HEK293 (cell line): ENCODE measurements around the gene HYAL3.

Experiments
- KLF7 ChIP-seq: fragments of 450-650 bp; formaldehyde crosslinking; IDR thresholded peaks from 2 replicates; pipeline ENCODE4 v1.5.1; 2016; ENCODE audit warnings: missing biosample characterization, missing genetic modification characterization, borderline replicate concordance
- PRDM1 ChIP-seq: fragments of 450-650 bp; formaldehyde crosslinking; IDR thresholded peaks from 2 replicates; pipeline ENCODE4; 2016; ENCODE audit warnings: missing biosample characterization, missing genetic modification characterization
- SP2 ChIP-seq: fragments of 450-650 bp; formaldehyde crosslinking; IDR thresholded peaks from 2 replicates; pipeline ENCODE4 v1.5.1; 2016; ENCODE audit warnings: missing biosample characterization, missing genetic modification characterization
- WT1 ChIP-seq: fragments of 450-650 bp; formaldehyde crosslinking; IDR thresholded peaks from 2 replicates; pipeline ENCODE4 v1.5.1; 2016; ENCODE audit warnings: missing biosample characterization, missing genetic modification characterization
- ZBTB48 ChIP-seq: fragments of 450-650 bp; formaldehyde crosslinking; IDR thresholded peaks from 2 replicates; pipeline ENCODE4 v1.5.1; 2016; ENCODE audit warnings: missing biosample characterization, missing genetic modification characterization
- ZNF114 ChIP-seq: fragments of 450-650 bp; formaldehyde crosslinking; IDR thresholded peaks from 2 replicates; pipeline ENCODE4 v1.5.0; 2017; ENCODE audit warnings: missing biosample characterization, missing genetic modification characterization
- ZNF530 ChIP-seq: fragments of 450-650 bp; formaldehyde crosslinking; IDR thresholded peaks from 2 replicates; pipeline ENCODE4 v1.5.1; 2016; ENCODE audit warnings: low read depth, missing biosample characterization, missing genetic modification characterization
- ZNF791 ChIP-seq: fragments of 450-650 bp; formaldehyde crosslinking; IDR thresholded peaks from 2 replicates; pipeline ENCODE4 v1.5.1; 2016; ENCODE audit warnings: missing biosample characterization, missing genetic modification characterization
- TF ChIP-seq, protein P1 (sequence below): fragments of 450-650 bp; formaldehyde crosslinking; IDR thresholded peaks from 2 replicates; pipeline ENCODE4 v1.5.1; 2016; ENCODE audit warnings: missing biosample characterization, missing genetic modification characterization
- TF ChIP-seq, protein P2 (sequence below): fragments of 450-650 bp; formaldehyde crosslinking; IDR thresholded peaks from 2 replicates; pipeline ENCODE4 v1.5.1; 2016; ENCODE audit warnings: missing biosample characterization, missing genetic modification characterization
- TF ChIP-seq, protein P3 (sequence below): fragments of 450-650 bp; formaldehyde crosslinking; IDR thresholded peaks from 2 replicates; pipeline ENCODE4 v1.5.1; 2016; ENCODE audit warnings: missing biosample characterization, missing genetic modification characterization
- TF ChIP-seq, protein P4 (sequence below): fragments of 450-650 bp; formaldehyde crosslinking; IDR thresholded peaks from 2 replicates; pipeline ENCODE4 v1.5.1; 2016; ENCODE audit warnings: missing biosample characterization, missing genetic modification characterization

DNA sequence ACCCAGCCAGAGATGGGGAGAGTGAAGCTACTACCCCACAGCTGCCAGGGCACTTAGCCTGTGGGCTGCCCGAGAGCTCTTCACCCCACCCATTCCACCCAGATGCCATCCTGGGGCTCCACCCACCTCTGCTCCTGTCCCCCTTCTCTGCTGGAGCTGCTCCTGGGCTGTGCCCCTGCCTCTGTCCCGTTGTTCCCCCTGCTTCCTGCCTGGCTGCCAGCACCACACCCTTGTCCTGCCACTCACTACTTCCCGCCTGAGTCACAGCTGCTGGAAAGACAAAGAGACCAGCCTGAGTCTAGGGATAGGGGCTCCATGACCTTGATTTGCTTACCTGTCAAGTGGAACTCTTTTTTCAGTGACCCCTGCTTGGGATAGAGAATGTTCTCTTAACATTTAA is 50.8 kb downstream of the HYAL3 start:
- TF ChIP-seq PRDM1 = no peak
- no peak for TF ChIP-seq KLF7 (tag by site-specific recombination)
- TF ChIP-seq, protein P1, sequence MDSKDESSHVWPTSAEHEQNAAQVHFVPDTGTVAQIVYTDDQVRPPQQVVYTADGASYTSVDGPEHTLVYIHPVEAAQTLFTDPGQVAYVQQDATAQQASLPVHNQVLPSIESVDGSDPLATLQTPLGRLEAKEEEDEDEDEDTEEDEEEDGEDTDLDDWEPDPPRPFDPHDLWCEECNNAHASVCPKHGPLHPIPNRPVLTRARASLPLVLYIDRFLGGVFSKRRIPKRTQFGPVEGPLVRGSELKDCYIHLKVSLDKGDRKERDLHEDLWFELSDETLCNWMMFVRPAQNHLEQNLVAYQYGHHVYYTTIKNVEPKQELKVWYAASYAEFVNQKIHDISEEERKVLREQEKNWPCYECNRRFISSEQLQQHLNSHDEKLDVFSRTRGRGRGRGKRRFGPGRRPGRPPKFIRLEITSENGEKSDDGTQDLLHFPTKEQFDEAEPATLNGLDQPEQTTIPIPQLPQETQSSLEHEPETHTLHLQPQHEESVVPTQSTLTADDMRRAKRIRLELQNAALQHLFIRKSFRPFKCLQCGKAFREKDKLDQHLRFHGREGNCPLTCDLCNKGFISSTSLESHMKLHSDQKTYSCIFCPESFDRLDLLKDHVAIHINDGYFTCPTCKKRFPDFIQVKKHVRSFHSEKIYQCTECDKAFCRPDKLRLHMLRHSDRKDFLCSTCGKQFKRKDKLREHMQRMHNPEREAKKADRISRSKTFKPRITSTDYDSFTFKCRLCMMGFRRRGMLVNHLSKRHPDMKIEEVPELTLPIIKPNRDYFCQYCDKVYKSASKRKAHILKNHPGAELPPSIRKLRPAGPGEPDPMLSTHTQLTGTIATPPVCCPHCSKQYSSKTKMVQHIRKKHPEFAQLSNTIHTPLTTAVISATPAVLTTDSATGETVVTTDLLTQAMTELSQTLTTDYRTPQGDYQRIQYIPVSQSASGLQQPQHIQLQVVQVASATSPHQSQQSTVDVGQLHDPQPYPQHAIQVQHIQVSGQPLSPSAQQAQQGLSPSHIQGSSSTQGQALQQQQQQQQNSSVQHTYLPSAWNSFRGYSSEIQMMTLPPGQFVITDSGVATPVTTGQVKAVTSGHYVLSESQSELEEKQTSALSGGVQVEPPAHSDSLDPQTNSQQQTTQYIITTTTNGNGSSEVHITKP (tag by site-specific recombination) = no peak
- no peak for TF ChIP-seq ZNF530
- no peak for TF ChIP-seq WT1 (tag by site-specific recombination)
- TF ChIP-seq, protein P2, sequence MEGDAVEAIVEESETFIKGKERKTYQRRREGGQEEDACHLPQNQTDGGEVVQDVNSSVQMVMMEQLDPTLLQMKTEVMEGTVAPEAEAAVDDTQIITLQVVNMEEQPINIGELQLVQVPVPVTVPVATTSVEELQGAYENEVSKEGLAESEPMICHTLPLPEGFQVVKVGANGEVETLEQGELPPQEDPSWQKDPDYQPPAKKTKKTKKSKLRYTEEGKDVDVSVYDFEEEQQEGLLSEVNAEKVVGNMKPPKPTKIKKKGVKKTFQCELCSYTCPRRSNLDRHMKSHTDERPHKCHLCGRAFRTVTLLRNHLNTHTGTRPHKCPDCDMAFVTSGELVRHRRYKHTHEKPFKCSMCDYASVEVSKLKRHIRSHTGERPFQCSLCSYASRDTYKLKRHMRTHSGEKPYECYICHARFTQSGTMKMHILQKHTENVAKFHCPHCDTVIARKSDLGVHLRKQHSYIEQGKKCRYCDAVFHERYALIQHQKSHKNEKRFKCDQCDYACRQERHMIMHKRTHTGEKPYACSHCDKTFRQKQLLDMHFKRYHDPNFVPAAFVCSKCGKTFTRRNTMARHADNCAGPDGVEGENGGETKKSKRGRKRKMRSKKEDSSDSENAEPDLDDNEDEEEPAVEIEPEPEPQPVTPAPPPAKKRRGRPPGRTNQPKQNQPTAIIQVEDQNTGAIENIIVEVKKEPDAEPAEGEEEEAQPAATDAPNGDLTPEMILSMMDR (tag by site-specific recombination) = no peak
- TF ChIP-seq, protein P3, sequence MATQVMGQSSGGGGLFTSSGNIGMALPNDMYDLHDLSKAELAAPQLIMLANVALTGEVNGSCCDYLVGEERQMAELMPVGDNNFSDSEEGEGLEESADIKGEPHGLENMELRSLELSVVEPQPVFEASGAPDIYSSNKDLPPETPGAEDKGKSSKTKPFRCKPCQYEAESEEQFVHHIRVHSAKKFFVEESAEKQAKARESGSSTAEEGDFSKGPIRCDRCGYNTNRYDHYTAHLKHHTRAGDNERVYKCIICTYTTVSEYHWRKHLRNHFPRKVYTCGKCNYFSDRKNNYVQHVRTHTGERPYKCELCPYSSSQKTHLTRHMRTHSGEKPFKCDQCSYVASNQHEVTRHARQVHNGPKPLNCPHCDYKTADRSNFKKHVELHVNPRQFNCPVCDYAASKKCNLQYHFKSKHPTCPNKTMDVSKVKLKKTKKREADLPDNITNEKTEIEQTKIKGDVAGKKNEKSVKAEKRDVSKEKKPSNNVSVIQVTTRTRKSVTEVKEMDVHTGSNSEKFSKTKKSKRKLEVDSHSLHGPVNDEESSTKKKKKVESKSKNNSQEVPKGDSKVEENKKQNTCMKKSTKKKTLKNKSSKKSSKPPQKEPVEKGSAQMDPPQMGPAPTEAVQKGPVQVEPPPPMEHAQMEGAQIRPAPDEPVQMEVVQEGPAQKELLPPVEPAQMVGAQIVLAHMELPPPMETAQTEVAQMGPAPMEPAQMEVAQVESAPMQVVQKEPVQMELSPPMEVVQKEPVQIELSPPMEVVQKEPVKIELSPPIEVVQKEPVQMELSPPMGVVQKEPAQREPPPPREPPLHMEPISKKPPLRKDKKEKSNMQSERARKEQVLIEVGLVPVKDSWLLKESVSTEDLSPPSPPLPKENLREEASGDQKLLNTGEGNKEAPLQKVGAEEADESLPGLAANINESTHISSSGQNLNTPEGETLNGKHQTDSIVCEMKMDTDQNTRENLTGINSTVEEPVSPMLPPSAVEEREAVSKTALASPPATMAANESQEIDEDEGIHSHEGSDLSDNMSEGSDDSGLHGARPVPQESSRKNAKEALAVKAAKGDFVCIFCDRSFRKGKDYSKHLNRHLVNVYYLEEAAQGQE (tag by site-specific recombination) = no peak
- no peak for TF ChIP-seq SP2 (tag by site-specific recombination)
- TF ChIP-seq, protein P4, sequence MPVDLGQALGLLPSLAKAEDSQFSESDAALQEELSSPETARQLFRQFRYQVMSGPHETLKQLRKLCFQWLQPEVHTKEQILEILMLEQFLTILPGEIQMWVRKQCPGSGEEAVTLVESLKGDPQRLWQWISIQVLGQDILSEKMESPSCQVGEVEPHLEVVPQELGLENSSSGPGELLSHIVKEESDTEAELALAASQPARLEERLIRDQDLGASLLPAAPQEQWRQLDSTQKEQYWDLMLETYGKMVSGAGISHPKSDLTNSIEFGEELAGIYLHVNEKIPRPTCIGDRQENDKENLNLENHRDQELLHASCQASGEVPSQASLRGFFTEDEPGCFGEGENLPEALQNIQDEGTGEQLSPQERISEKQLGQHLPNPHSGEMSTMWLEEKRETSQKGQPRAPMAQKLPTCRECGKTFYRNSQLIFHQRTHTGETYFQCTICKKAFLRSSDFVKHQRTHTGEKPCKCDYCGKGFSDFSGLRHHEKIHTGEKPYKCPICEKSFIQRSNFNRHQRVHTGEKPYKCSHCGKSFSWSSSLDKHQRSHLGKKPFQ (tag by site-specific recombination) = no peak
- no peak for TF ChIP-seq ZNF791 (tag by site-specific recombination)
- no peak for TF ChIP-seq ZBTB48 (tag by site-specific recombination)
- no peak for TF ChIP-seq ZNF114 (tag by site-specific recombination)
